B cell (primary cell): ENCODE measurements around the gene DLG1.

Source experiments
- CTCF ChIP-seq: fragments of 200-600 bp; IDR thresholded peaks from one replicate; pipeline ENCODE4 v1.8.0; 2022; ENCODE audit warnings: antibody characterized with exemption, mild to moderate bottlenecking
- EZH2 ChIP-seq: IDR thresholded peaks from 2 replicates; pipeline ENCODE4 v1.6.1; 2012; ENCODE audit warnings: borderline replicate concordance, low read depth, mild to moderate bottlenecking, moderate library complexity, low read length; ENCODE audit not compliant: insufficient read depth, poor library complexity, severe bottlenecking

GRCh38 chr3:197339841-197340520, 41.6 kb upstream of the DLG1 start:
- TF ChIP-seq CTCF (no peak), EZH2 (no peak)
